Sigmoid colon (tissue), 7 donors: ENCODE results near the gene TCHH. TPM values are rescaled to one million over a fixed set of nuclear protein-coding genes. Genes with fewer than 3 reads are reported as not detected.
"Not testable (repeated sequence)": the region's sequence is repeated elsewhere in the genome, so short reads cannot be mapped to it uniquely, and the experiment has no call there.

Source experiments
- DNase-seq: peaks from one replicate; pipeline ENCODE4 v3.0.0-alpha.2; 2019
- H3K27ac ChIP-seq, 4 donors: fragments of 200-600 bp; sonication (generic); one replicate each; pipeline ENCODE4 v1.5.1; 2016 to 2019; ENCODE audit warnings: mild to moderate bottlenecking in 1 of 4
- H3K27me3 ChIP-seq, 3 donors: fragments of 200-600 bp; sonication (generic); one replicate each; pipeline ENCODE4 v1.5.1; 2019; ENCODE audit warnings: mild to moderate bottlenecking in 1 of 3
- H3K36me3 ChIP-seq, 4 donors: fragments of 200-600 bp; sonication (generic); one replicate each; pipeline ENCODE4 v1.5.1; 2016 to 2019
- H3K4me1 ChIP-seq, 4 donors: fragments of 200-600 bp; sonication (generic); one replicate each; pipeline ENCODE4 v1.5.1; 2017 to 2019
- H3K4me3 ChIP-seq, 4 donors: fragments of 200-600 bp; sonication (generic); one replicate each; pipeline ENCODE4 v1.5.1; 2017 to 2019; ENCODE audit warnings: mild to moderate bottlenecking in 2 of 4, moderate library complexity in 1 of 4
- H3K9me3 ChIP-seq, 4 donors: fragments of 200-600 bp in 3 of 4; sonication (generic) in 3 of 4; one replicate each; pipeline versions ENCODE4 v1.5.1 to v1.6.1; 2013 to 2019
- EP300 ChIP-seq, 4 donors: sonication (generic); formaldehyde crosslinking; IDR thresholded peaks; one replicate each; pipeline ENCODE4 v1.6.1; 2017; ENCODE audit warnings: antibody characterized with exemption in 4 of 4
- POLR2A ChIP-seq, 2 donors: fragments of 450-650 bp; IDR thresholded peaks; one replicate each; pipeline ENCODE4 v1.6.1; 2016; ENCODE audit warnings: antibody characterized with exemption in 2 of 2, mild to moderate bottlenecking in 2 of 2, moderate library complexity in 2 of 2
- POLR2AphosphoS5 ChIP-seq, 4 donors: sonication (generic); formaldehyde crosslinking; IDR thresholded peaks; one replicate each; pipeline ENCODE4 v1.6.1; 2017; ENCODE audit warnings: antibody characterized with exemption in 4 of 4
- whole genome bisulfite sequencing, 2 donors: extraction: QIAGEN DNeasy Blood & Tissue Kit; methylation state at CpG; one replicate each; pipeline ENCODE4 v1.1.7; 2013; 5-methylcytosine and 5-hydroxymethylcytosine counted together
- intact Hi-C: fragments of 100-400 bp; cut with DNase I; formaldehyde crosslinking; loops from one replicate; pipeline ENCODE4 v1.15.1; 2023
- polyA plus RNA-seq, 3 donors: library from polyadenylated mRNA; stranded (reverse); fragments of 200-250 nt; gene quantifications; one replicate each; pipeline ENCODE4 v1.2.3, GENCODE V29; 2013
- total RNA-seq, 4 donors: library from RNA; depleted of rRNA; stranded (reverse); fragments of >200 nt; gene quantifications; one replicate each; pipeline ENCODE4 v1.1.0, GENCODE V29; 2016
- TF ChIP-seq, protein P1 (sequence below), 4 experiments: fragments of 450-650 bp in 3 of 4; fragments of 200-600 bp in 1 of 4; IDR thresholded peaks; one replicate each; pipeline ENCODE4 v1.5.1; 2016 to 2019; ENCODE audit warnings: antibody characterized with exemption in 4 of 4, mild to moderate bottlenecking in 3 of 4, moderate library complexity in 2 of 4
- donor health status: healthy with polysubstance abuse.
- donor health status: Bipolar disorder and iron deficiency.
- donor health status: healthy.

Gene TCHH
- total and polyA plus RNA-seq, 7 donors = under 0.01 to 0.28 (median 0.13) TPM; not detected in 3

DNA sequence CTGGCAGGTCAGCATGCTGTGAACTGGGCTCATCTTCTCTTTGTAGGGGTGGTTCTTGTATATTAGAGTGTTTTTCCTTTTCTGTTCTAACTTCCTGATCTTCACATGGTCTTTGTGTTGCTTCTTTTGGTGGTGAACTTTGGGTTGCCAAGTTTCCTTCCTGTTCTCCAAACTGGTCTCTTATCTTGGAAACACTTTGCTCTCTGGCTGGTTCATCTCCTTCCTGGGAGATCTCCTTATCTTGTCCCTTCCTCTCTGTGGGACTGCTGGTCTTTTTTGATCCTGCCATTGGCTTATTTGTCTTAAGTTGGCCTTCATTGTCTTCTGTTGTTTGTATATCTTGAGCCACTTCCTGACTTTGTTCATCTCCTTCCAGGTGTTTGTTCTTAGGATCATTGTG is 28.5 kb downstream of the TCHH start:
- H3K27me3 ChIP-seq = peaks cover 0 to 19% (median 0%) of the 10 kb centered on the region in 3 donors
- H3K27ac ChIP-seq = no peak overlapping the region
- H3K9me3 ChIP-seq = no peaks in the 10 kb centered on the region
- no peak for DNase-seq
- H3K36me3 ChIP-seq = no peaks in the 10 kb centered on the region
- TF ChIP-seq POLR2A (IDR thresholded peaks at IDR 0.05) (no peak), EP300 (IDR thresholded peaks at IDR 0.05) (no peak), POLR2AphosphoS5 (IDR thresholded peaks at IDR 0.05) (no peak)
- TF ChIP-seq, protein P1, sequence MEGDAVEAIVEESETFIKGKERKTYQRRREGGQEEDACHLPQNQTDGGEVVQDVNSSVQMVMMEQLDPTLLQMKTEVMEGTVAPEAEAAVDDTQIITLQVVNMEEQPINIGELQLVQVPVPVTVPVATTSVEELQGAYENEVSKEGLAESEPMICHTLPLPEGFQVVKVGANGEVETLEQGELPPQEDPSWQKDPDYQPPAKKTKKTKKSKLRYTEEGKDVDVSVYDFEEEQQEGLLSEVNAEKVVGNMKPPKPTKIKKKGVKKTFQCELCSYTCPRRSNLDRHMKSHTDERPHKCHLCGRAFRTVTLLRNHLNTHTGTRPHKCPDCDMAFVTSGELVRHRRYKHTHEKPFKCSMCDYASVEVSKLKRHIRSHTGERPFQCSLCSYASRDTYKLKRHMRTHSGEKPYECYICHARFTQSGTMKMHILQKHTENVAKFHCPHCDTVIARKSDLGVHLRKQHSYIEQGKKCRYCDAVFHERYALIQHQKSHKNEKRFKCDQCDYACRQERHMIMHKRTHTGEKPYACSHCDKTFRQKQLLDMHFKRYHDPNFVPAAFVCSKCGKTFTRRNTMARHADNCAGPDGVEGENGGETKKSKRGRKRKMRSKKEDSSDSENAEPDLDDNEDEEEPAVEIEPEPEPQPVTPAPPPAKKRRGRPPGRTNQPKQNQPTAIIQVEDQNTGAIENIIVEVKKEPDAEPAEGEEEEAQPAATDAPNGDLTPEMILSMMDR (IDR thresholded peaks at IDR 0.05) = no peak
- intact Hi-C loops = no loop called here
- H3K4me1 ChIP-seq = no peaks in the 10 kb centered on the region
- H3K4me3 ChIP-seq = no peak overlapping the region

DNA sequence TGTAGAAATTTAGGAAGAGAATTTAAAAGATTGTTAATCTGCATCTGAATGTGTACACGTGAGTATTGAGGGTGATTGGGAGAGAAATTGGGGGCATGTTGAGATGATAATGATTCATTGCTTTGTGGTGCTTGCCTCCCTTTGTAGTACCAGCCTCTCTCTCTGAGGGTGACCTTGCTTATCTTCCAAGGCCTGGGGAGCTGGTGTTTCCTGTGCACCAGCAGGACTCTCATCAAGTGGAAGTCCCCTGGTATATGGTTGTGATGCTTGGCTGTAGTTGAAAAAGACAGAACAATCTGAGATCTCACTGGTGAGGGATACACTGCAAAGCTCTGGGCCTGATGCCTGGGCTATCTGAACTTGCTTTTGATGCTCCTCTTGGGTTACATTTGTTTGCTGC is 30.4 kb downstream of the TCHH start:
- no peak for TF ChIP-seq EP300 (IDR thresholded peaks at IDR 0.05)
- no peak for TF ChIP-seq POLR2A (IDR thresholded peaks at IDR 0.05)
- no peak for TF ChIP-seq POLR2AphosphoS5 (IDR thresholded peaks at IDR 0.05)
- TF ChIP-seq, protein P1 (IDR thresholded peaks at IDR 0.05) = no peak
- peaks cover 0 to 19% (median 0%) of the 10 kb centered on the region in 3 donors for H3K27me3 ChIP-seq
- no peaks in the 10 kb centered on the region for H3K9me3 ChIP-seq
- WGBS, 2 donors = 48 to 58% methylated on average over 1 of the region's 1 CpG
- H3K4me1 ChIP-seq = no peaks in the 10 kb centered on the region
- H3K27ac ChIP-seq = no peak overlapping the region
- DNase-seq = no peak
- intact Hi-C loops = no loop called here
- no peaks in the 10 kb centered on the region for H3K36me3 ChIP-seq
- no peak overlapping the region for H3K4me3 ChIP-seq

DNA sequence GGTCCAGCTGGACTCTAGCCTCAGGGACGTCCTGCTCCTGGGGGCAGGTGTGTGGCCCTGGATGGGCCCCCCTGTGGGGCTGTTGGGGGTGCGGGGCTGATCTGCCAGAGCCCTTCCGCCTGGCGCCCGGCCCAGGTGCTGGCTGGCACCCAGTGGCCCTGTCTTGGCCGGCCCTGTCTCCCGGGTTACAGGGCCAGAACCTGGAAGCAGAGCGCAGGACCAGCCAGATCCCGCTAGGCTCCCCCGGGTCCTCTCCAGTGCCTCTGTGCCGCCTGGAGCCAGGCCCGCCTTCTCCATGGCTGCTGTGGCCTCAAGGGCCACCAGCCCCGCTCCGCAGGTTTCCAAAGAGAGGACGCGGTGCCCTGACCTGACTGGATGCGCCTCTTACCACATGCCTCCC is 34.2 kb downstream of the TCHH start:
- intact Hi-C loops, H3K9me3 ChIP-seq, H3K27me3 ChIP-seq, H3K36me3 ChIP-seq, H3K27ac ChIP-seq, DNase-seq, H3K4me3 ChIP-seq, H3K4me1 ChIP-seq: not testable (repeated sequence)
- WGBS, 2 donors = 91 to 94% methylated on average over 17 of the region's 17 CpGs

DNA sequence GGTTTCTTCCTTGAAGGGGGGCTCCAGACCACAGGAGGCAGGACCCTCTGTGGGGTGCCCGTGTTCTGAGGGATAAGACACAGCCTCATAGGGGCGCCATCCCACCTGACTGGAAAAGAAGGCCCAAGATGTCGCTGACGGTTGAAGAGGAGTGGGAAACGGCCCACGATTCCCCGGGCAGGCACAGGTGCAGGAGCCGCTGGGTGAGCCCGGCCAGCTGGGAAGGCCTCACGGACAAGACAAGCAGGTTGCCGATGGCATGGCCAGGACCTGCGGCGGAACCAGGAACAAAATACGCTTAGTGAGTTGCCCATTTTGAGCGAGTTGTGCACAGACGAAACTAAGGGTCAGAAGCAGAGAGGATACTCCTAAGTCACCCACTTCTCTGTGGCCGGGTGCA is 34.8 kb downstream of the TCHH start:
- H3K4me1 ChIP-seq, H3K36me3 ChIP-seq, H3K4me3 ChIP-seq, H3K27ac ChIP-seq, H3K27me3 ChIP-seq, H3K9me3 ChIP-seq, intact Hi-C loops, DNase-seq: not testable (repeated sequence)
- 92 to 93% methylated on average over 17 of the region's 17 CpGs for whole genome bisulfite sequencing, 2 donors

DNA sequence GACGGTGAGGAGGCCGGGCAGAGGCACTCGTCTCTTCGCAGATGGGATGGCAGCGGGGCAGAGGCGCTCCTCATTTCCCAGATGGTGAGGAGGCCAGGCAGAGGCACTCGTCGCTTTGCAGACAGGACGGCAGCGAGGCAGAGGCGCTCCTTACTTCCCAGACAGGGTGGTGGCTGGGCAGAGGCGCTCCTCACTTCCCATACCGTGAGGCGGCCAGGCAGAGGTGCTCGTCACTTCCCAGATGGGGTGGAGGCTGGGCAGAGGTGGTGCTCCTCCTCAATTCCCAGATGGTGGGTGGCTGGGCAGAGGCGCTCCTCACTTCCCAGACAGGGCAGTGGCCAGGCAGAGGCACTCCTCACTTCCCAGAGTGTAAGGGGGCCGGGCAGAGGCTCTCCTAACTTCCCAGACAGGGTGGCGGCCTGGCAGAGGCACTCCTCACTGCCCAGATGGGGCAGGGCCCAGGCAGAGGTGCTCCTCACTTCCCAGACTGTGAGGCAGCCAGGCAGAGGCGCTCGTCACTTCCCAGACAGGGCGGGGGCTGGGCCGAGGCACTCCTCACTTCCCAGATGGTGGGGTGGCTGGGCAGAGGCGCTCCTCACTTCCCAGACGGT is 36.3 kb downstream of the TCHH start:
- no peaks in the 10 kb centered on the region for H3K9me3 ChIP-seq
- DNase-seq = no peak
- H3K36me3 ChIP-seq = no peaks in the 10 kb centered on the region
- intact Hi-C loops = no loop called here
- WGBS, 2 donors = 88 to 89% methylated on average over 24 of the region's 24 CpGs
- no peak overlapping the region for H3K4me3 ChIP-seq
- H3K27me3 ChIP-seq = peaks cover 0 to 7% (median 0%) of the 10 kb centered on the region in 3 donors
- H3K4me1 ChIP-seq = no peaks in the 10 kb centered on the region
- H3K27ac ChIP-seq = no peak overlapping the region
- no peak for TF ChIP-seq EP300 (IDR thresholded peaks at IDR 0.05)

DNA sequence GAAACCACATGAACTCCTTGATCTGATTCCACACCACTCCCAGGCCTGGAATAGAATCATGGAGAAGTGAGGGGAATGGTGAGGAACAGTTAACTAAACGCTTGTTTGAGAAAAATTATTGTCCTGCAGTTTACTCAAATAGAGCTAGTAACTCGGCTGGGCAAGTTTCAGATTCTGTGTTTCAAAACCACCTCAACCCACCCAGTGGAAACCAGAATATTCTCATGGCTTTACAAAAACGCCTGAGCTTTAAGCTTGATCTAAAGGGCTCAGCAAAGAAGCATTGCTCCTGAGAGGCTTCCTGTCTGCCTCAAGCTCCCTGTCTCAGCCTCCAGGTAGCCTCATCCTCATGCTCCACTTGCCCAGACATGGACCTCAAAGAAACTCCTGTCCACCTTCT is 42.9 kb downstream of the TCHH start:
- WGBS, 2 donors = 72 to 77% methylated on average over 3 of the region's 3 CpGs
- peaks cover 0 to 5% (median 0%) of the 10 kb centered on the region in 3 donors for H3K27me3 ChIP-seq
- H3K4me3 ChIP-seq = no peak overlapping the region
- no peaks in the 10 kb centered on the region for H3K4me1 ChIP-seq
- H3K9me3 ChIP-seq = no peaks in the 10 kb centered on the region
- H3K36me3 ChIP-seq = no peaks in the 10 kb centered on the region
- H3K27ac ChIP-seq = no peak overlapping the region
- no peak for DNase-seq
- intact Hi-C loops = no loop called here
- TF ChIP-seq, protein P1 (IDR thresholded peaks at IDR 0.05) = no peak
- TF ChIP-seq EP300 (IDR thresholded peaks at IDR 0.05) = no peak
